NCI-H524 (cell line): ENCODE measurements around the gene PEPD.

ENCODE experiments used
- DNase-seq, 2 experiments: peaks; one replicate each; lab custom pipeline; 2025; lab: John Stamatoyannopoulos, UW

The PEPD gene

GRCh38 chr19:33383720-33384292, 137.8 kb downstream of the PEPD start:
- DNase-seq: no peak

- no peak for DNase-seq
These were observed 138.6 kb downstream of the PEPD start for GRCh38 chr19:33382982-33383381.

- DNase-seq: no peak
These were observed 139.6 kb downstream of the PEPD start for GRCh38 chr19:33382006-33382405.

GRCh38 chr19:33381101-33381500, 140.5 kb downstream of the PEPD start:
- no peak for DNase-seq

GRCh38 chr19:33379151-33379829, 142.3 kb downstream of the PEPD start:
- no peak for DNase-seq

GRCh38 chr19:33377586-33378475, 143.8 kb downstream of the PEPD start:
- DNase-seq: peak in 1 of 2 experiments; percentile 68

- no peak for DNase-seq
These were observed 144.5 kb downstream of the PEPD start for GRCh38 chr19:33376941-33377557.

GRCh38 chr19:33376423-33376822, 145.2 kb downstream of the PEPD start:
- DNase-seq: no peak

GRCh38 chr19:33375837-33376159, 145.8 kb downstream of the PEPD start:
- DNase-seq: no peak

GRCh38 chr19:33375156-33375836, 146.3 kb downstream of the PEPD start:
- no peak for DNase-seq

GRCh38 chr19:33374236-33374714, 147.3 kb downstream of the PEPD start:
- DNase-seq: peak; percentile 47 to 78

GRCh38 chr19:33373453-33374235, 147.9 kb downstream of the PEPD start, which contains the start of gene CEBPG:
CEBPG (plus strand) TSS chr19:33373709; CDS start chr19:33379240, 5,531 bp downstream.
- DNase-seq: peak; percentile 73 to 91

- DNase-seq: no peak
These were observed 150.8 kb downstream of the PEPD start for GRCh38 chr19:33370783-33371182.

GRCh38 chr19:33368074-33368864, 153.3 kb downstream of the PEPD start:
- DNase-seq: no peak

- no peak for DNase-seq
These were observed 154.7 kb downstream of the PEPD start for GRCh38 chr19:33366897-33367296.

- no peak for DNase-seq
These were observed 155.5 kb downstream of the PEPD start for GRCh38 chr19:33366127-33366526.

GRCh38 chr19:33365691-33366090, 155.9 kb downstream of the PEPD start:
- no peak for DNase-seq

GRCh38 chr19:33363476-33363875, 158.1 kb downstream of the PEPD start:
- peak in 1 of 2 experiments; percentile 20 for DNase-seq

- DNase-seq: no peak
These were observed 158.9 kb downstream of the PEPD start for GRCh38 chr19:33362508-33363228.
